GM19324 (cell line): ENCODE data around the gene UST.
"Not testable (repeated sequence)": the region's sequence is repeated elsewhere in the genome, so short reads cannot be mapped to it uniquely, and the experiment has no call there.

ENCODE experiments used
- ATAC-seq: cut with Tn5 transposase; IDR thresholded peaks from one replicate; pipeline ENCODE4 v1.9.1; 2021; ENCODE audit warnings: mild to moderate bottlenecking, moderate library complexity; ENCODE audit not compliant: unreplicated experiment, low FRiP score

Gene UST

GRCh38 chr6:149095842-149096241 is 349.0 kb downstream of the UST start:
- ATAC-seq: no peak

- ATAC-seq: no peak
Observed at GRCh38 chr6:149097794-149098193, 351.0 kb downstream of the UST start.

GRCh38 chr6:149098700-149099276 is 352.0 kb downstream of the UST start:
- ATAC-seq: no peak

- ATAC-seq: no peak
Observed at GRCh38 chr6:149102324-149102723, 355.5 kb downstream of the UST start.

GRCh38 chr6:149103950-149104349 is 357.1 kb downstream of the UST start:
- ATAC-seq: not testable (repeated sequence)

- ATAC-seq: no peak
Observed at GRCh38 chr6:149107520-149107919, 360.7 kb downstream of the UST start.

GRCh38 chr6:149108038-149108748 is 361.4 kb downstream of the UST start:
- no peak for ATAC-seq

- no peak for ATAC-seq
Observed at GRCh38 chr6:149108749-149109100, 361.9 kb downstream of the UST start.

GRCh38 chr6:149109397-149110070 is 362.7 kb downstream of the UST start:
- ATAC-seq: no peak

- ATAC-seq: no peak
Observed at GRCh38 chr6:149111556-149112115, 364.8 kb downstream of the UST start.

GRCh38 chr6:149112976-149113375 is 366.1 kb downstream of the UST start:
- ATAC-seq: no peak

- ATAC-seq: no peak
Observed at GRCh38 chr6:149114167-149114566, 367.3 kb downstream of the UST start.

- no peak for ATAC-seq
Observed at GRCh38 chr6:149118737-149119653, 372.2 kb downstream of the UST start.

GRCh38 chr6:149122850-149123821 is 376.3 kb downstream of the UST start:
- ATAC-seq: no peak

- ATAC-seq: no peak
Observed at GRCh38 chr6:149125309-149125708, 378.5 kb downstream of the UST start.
